Mesothelial cell of epicardium (in vitro differentiated cells): Measurements from ENCODE around the gene VSIG10L2. TPM values are rescaled to one million over a fixed set of nuclear protein-coding genes. Genes with fewer than 3 reads are reported as not detected.
A peak's percentile ranks its signal among the peaks of the same experiment; 100 is the strongest.
"Not testable (repeated sequence)": the region's sequence is repeated elsewhere in the genome, so short reads cannot be mapped to it uniquely, and the experiment has no call there.

Experiments used
- DNase-seq, 2 experiments: peaks; one replicate each; pipeline ENCODE4 v3.0.0; 2021; ENCODE audit warnings: low spot score in 2 of 2; ENCODE audit not compliant: unreplicated experiment in 2 of 2
- H3K27ac Mint-ChIP-seq: 2 replicates; pipeline ENCODE4 v1.8.0; 2021; ENCODE audit warnings: mixed read lengths
- H3K27me3 Mint-ChIP-seq: 2 replicates; pipeline ENCODE4 v1.8.0; 2021; ENCODE audit warnings: low read depth, mixed read lengths
- H3K36me3 Mint-ChIP-seq: 2 replicates; pipeline ENCODE4 v1.8.0; 2021; ENCODE audit warnings: mixed read lengths
- H3K4me1 Mint-ChIP-seq: 2 replicates; pipeline ENCODE4 v1.8.0; 2021; ENCODE audit warnings: mixed read lengths
- H3K4me3 Mint-ChIP-seq: 2 replicates; pipeline ENCODE4 v1.8.0; 2021; ENCODE audit warnings: mild to moderate bottlenecking, moderate library complexity, mixed read lengths
- H3K9me3 Mint-ChIP-seq: 2 replicates; pipeline ENCODE4 v1.8.0; 2021; ENCODE audit warnings: mixed read lengths
- CTCF ChIP-seq: fragments of 200-600 bp; sonication (generic); IDR thresholded peaks from one replicate; pipeline ENCODE4 v1.5.0; 2021; ENCODE audit warnings: antibody characterized with exemption; ENCODE audit not compliant: unreplicated experiment
- total RNA-seq: library from RNA; stranded (reverse); gene quantifications from 3 replicates; pipeline ENCODE4 v1.2.1, GENCODE V29; 2021

The VSIG10L2 gene
- total RNA-seq, 1 donor from 2014 or later: not detected

- Mint-ChIP-seq H3K36me3 (peaks cover 8% of the 10 kb centered on the region), H3K27ac (no peak overlapping the region), H3K4me3 (peak overlapping the region; percentile 59), H3K4me1 (peaks cover 24% of the 10 kb centered on the region), H3K9me3 (no peaks in the 10 kb centered on the region), H3K27me3 (peaks cover 55% of the 10 kb centered on the region)
- no peak for DNase-seq
- TF ChIP-seq CTCF: no peak
Measured at GRCh38 chr11:125904678-125905077, 41.2 kb upstream of the VSIG10L2 start.

- peaks cover 64% of the 10 kb centered on the region for H3K27me3 Mint-ChIP-seq
- peaks cover 4% of the 10 kb centered on the region for H3K4me1 Mint-ChIP-seq
- no peak for DNase-seq
- no peaks in the 10 kb centered on the region for H3K36me3 Mint-ChIP-seq
- H3K9me3 Mint-ChIP-seq: no peaks in the 10 kb centered on the region
- H3K4me3 Mint-ChIP-seq: no peak overlapping the region
- no peak overlapping the region for H3K27ac Mint-ChIP-seq
- no peak for TF ChIP-seq CTCF
Measured at GRCh38 chr11:125910226-125910849, 35.5 kb upstream of the VSIG10L2 start.

- peaks cover 66% of the 10 kb centered on the region for H3K27me3 Mint-ChIP-seq
- DNase-seq, H3K4me3 Mint-ChIP-seq, H3K27ac Mint-ChIP-seq, H3K36me3 Mint-ChIP-seq, H3K4me1 Mint-ChIP-seq, H3K9me3 Mint-ChIP-seq: not testable (repeated sequence)
Measured at GRCh38 chr11:125914601-125915000, 31.2 kb upstream of the VSIG10L2 start.

GRCh38 chr11:125916683-125917347, 29.0 kb upstream of the VSIG10L2 start:
- DNase-seq: no peak
- Mint-ChIP-seq H3K36me3 (no peaks in the 10 kb centered on the region), H3K27me3 (peaks cover 48% of the 10 kb centered on the region), H3K27ac (no peak overlapping the region), H3K4me1 (no peaks in the 10 kb centered on the region), H3K9me3 (no peaks in the 10 kb centered on the region), H3K4me3 (no peak overlapping the region)
- TF ChIP-seq CTCF: no peak

- Mint-ChIP-seq H3K27me3 (peaks cover 41% of the 10 kb centered on the region), H3K27ac (no peak overlapping the region), H3K9me3 (no peaks in the 10 kb centered on the region), H3K4me3 (no peak overlapping the region), H3K36me3 (no peaks in the 10 kb centered on the region), H3K4me1 (peaks cover 2% of the 10 kb centered on the region)
- no peak for TF ChIP-seq CTCF
- no peak for DNase-seq
Measured at GRCh38 chr11:125918140-125918840, 27.6 kb upstream of the VSIG10L2 start.

- DNase-seq: no peak
- Mint-ChIP-seq H3K36me3 (no peaks in the 10 kb centered on the region), H3K27me3 (peaks cover 33% of the 10 kb centered on the region)
Measured at GRCh38 chr11:125921042-125921441, 24.8 kb upstream of the VSIG10L2 start.

More at GRCh38 chr11:125921042-125921441, 24.8 kb upstream of the VSIG10L2 start:
- H3K4me1 Mint-ChIP-seq: peaks cover 13% of the 10 kb centered on the region
- no peak for TF ChIP-seq CTCF
- H3K27ac Mint-ChIP-seq: no peak overlapping the region
- no peak overlapping the region for H3K4me3 Mint-ChIP-seq
- H3K9me3 Mint-ChIP-seq: no peaks in the 10 kb centered on the region
